IMR-90 (cell line): Measurements from ENCODE around the gene SMIM7. TPM values are rescaled to one million over a fixed set of nuclear protein-coding genes. Genes with fewer than 3 reads are reported as not detected.

Experiments
- ATAC-seq: fragments of 200-7000 bp; cut with Tn5 transposase; 2 replicates; pipeline ENCODE4 v1.9.1; 2020; ENCODE audit warnings: low read depth, mild to moderate bottlenecking, moderate library complexity
- BruUV-seq: library from RNA; stranded (reverse); fragments of 400-500 nt; replicated peaks from 2 replicates; lab custom pipeline; 2021; lab: Mats Ljungman, UMichigan
- CTCF ChIA-PET: fragments of 300-600 bp; formaldehyde crosslinking; extraction: SDS; loops from one replicate; lab custom pipeline; 2021; ENCODE audit warnings: antibody characterized with exemption; lab: Yijun Ruan, JAX
- POLR2A ChIA-PET: fragments of 300-600 bp; sonication (Branson Sonifier 250); formaldehyde crosslinking; loops from one replicate; lab custom pipeline; 2022; ENCODE audit warnings: antibody characterized with exemption; ENCODE audit not compliant: unreplicated experiment; lab: Charles Lee
- DNase-seq: peaks from one replicate; pipeline ENCODE4 v3.0.0; 2013
- H2AFZ ChIP-seq: replicated peaks from 2 replicates; pipeline ENCODE3; 2013; ENCODE audit warnings: low read length, mild to moderate bottlenecking; ENCODE audit not compliant: poor library complexity
- H2AK5ac ChIP-seq: 2 replicates; pipeline ENCODE4 v1.6.1; 2013; ENCODE audit warnings: low read depth, low read length, inconsistent platforms
- H2AK9ac ChIP-seq: replicated peaks from 2 replicates; pipeline ENCODE3; 2013; ENCODE audit warnings: mild to moderate bottlenecking, low read depth, low read length, moderate library complexity; ENCODE audit not compliant: poor library complexity
- H2BK120ac ChIP-seq: 2 replicates; pipeline ENCODE4 v1.6.1; 2013; ENCODE audit warnings: low read depth, low read length, inconsistent platforms
- H2BK15ac ChIP-seq: 3 replicates; pipeline ENCODE4 v1.6.1; 2013; ENCODE audit warnings: low read depth, low read length, inconsistent platforms
- H2BK20ac ChIP-seq: 2 replicates; pipeline ENCODE4 v1.6.1; 2013; ENCODE audit warnings: low read depth, mild to moderate bottlenecking, inconsistent platforms, low read length, moderate library complexity
- H2BK5ac ChIP-seq: 2 replicates; pipeline ENCODE4 v1.6.1; 2013; ENCODE audit warnings: mild to moderate bottlenecking, low read depth, low read length, inconsistent platforms; ENCODE audit not compliant: poor library complexity, severe bottlenecking
- H3K14ac ChIP-seq: replicated peaks from 2 replicates; pipeline ENCODE4 v1.6.1; 2013; ENCODE audit warnings: low read depth, low read length, inconsistent platforms
- H3K18ac ChIP-seq: 2 replicates; pipeline ENCODE4 v1.6.1; 2013; ENCODE audit warnings: low read depth, low read length, control low read depth
- H3K23ac ChIP-seq: 2 replicates; pipeline ENCODE4 v1.6.1; 2013; ENCODE audit warnings: low read depth, low read length, inconsistent platforms
- H3K27ac ChIP-seq: 2 replicates; pipeline ENCODE4 v1.5.1; 2013; ENCODE audit warnings: mild to moderate bottlenecking, control low read depth, low read length; ENCODE audit not compliant: insufficient read depth
- H3K27me3 ChIP-seq: 2 replicates; pipeline ENCODE4 v1.6.1; 2013; ENCODE audit warnings: low read length; ENCODE audit not compliant: control insufficient read depth, insufficient read depth
- H3K36me3 ChIP-seq: 2 replicates; pipeline ENCODE4 v1.6.1; 2013; ENCODE audit warnings: low read length, mixed read lengths; ENCODE audit not compliant: control insufficient read depth, insufficient read depth
- H3K4ac ChIP-seq: 2 replicates; pipeline ENCODE4 v1.6.1; 2013; ENCODE audit warnings: low read depth, low read length, inconsistent platforms
- H3K4me1 ChIP-seq: 2 replicates; pipeline ENCODE4 v1.6.1; 2013; ENCODE audit warnings: low read length, mixed read lengths; ENCODE audit not compliant: control insufficient read depth, insufficient read depth
- H3K4me2 ChIP-seq: 2 replicates; pipeline ENCODE4 v1.6.1; 2013; ENCODE audit warnings: low read depth, mild to moderate bottlenecking, control low read depth, low read length, moderate library complexity
- H3K4me3 ChIP-seq: 2 replicates; pipeline ENCODE4 v1.5.1; 2013; ENCODE audit warnings: low read depth, mild to moderate bottlenecking, control low read depth, low read length, moderate library complexity; ENCODE audit not compliant: insufficient read depth
- H3K56ac ChIP-seq: 2 replicates; pipeline ENCODE4 v1.6.1; 2013; ENCODE audit warnings: low read length, inconsistent platforms; ENCODE audit not compliant: insufficient read depth; ENCODE audit errors: extremely low read depth
- H3K79me1 ChIP-seq, 2 experiments: 2 replicates each; pipeline ENCODE4 v1.6.1; 2013; ENCODE audit warnings: low read length in 2 of 2, inconsistent platforms in 1 of 2, low read depth in 1 of 2
- H3K9ac ChIP-seq: 2 replicates; pipeline ENCODE4 v1.6.1; 2013; ENCODE audit warnings: low read depth, low read length, control low read depth
- H3K9me1 ChIP-seq: 2 replicates; pipeline ENCODE4 v1.6.1; 2013; ENCODE audit warnings: low read length, inconsistent platforms; ENCODE audit not compliant: insufficient read depth
- H3K9me3 ChIP-seq: 2 replicates; pipeline ENCODE4 v1.6.1; 2013; ENCODE audit warnings: low read length; ENCODE audit not compliant: control insufficient read depth, insufficient read depth
- H4K20me1 ChIP-seq: 2 replicates; pipeline ENCODE4 v1.6.1; 2013; ENCODE audit warnings: low read length, inconsistent platforms; ENCODE audit not compliant: insufficient read depth
- H4K5ac ChIP-seq: 2 replicates; pipeline ENCODE4 v1.6.1; 2013; ENCODE audit warnings: mild to moderate bottlenecking, low read depth, low read length, control low read depth
- H4K8ac ChIP-seq, 2 experiments: 2 replicates each; pipeline ENCODE4 v1.6.1; 2013; ENCODE audit warnings: low read depth in 2 of 2, low read length in 2 of 2, control low read depth in 1 of 2, inconsistent platforms in 1 of 2
- H4K91ac ChIP-seq: 2 replicates; pipeline ENCODE4 v1.6.1; 2013; ENCODE audit warnings: low read depth, low read length, inconsistent platforms; ENCODE audit not compliant: insufficient read depth
- BHLHE40 ChIP-seq: fragments of 150-350 bp; IDR thresholded peaks from 2 replicates; pipeline ENCODE4 v1.6.1; 2016; ENCODE audit warnings: mild to moderate bottlenecking, low read depth, low read length
- CEBPB ChIP-seq: IDR thresholded peaks from 2 replicates; pipeline ENCODE4 v1.6.1; 2012; ENCODE audit warnings: low read depth, low read length, improper control_type of control experiment
- CHD1 ChIP-seq: IDR thresholded peaks from 2 replicates; pipeline ENCODE4 v1.6.1; 2012; ENCODE audit warnings: low read depth, low read length, improper control_type of control experiment
- CTCF ChIP-seq: conservative IDR thresholded peaks from 2 replicates; pipeline ENCODE4 v1.5.1; 2012; ENCODE audit warnings: mild to moderate bottlenecking, low read depth, low read length, improper control_type of control experiment
- ELK1 ChIP-seq: fragments of 150-350 bp; IDR thresholded peaks from 2 replicates; pipeline ENCODE4 v1.6.1; 2016; ENCODE audit warnings: low read depth, mild to moderate bottlenecking, low read length, moderate library complexity, borderline replicate concordance
- FOS ChIP-seq: fragments of 150-350 bp; IDR thresholded peaks from 2 replicates; pipeline ENCODE4 v1.6.1; 2016; ENCODE audit warnings: low read depth, low read length
- MAZ ChIP-seq: IDR thresholded peaks from 2 replicates; pipeline ENCODE4 v1.6.1; 2012; ENCODE audit warnings: low read depth, mild to moderate bottlenecking, low read length, improper control_type of control experiment, moderate library complexity, borderline replicate concordance
- NFE2L2 ChIP-seq: fragments of 150-350 bp; IDR thresholded peaks from 2 replicates; pipeline ENCODE4 v1.6.1; 2016; ENCODE audit warnings: low read depth, mild to moderate bottlenecking, low read length
- POLR2A ChIP-seq: IDR thresholded peaks from 2 replicates; pipeline ENCODE4 v1.6.1; 2012; ENCODE audit warnings: mild to moderate bottlenecking, low read depth, low read length
- RCOR1 ChIP-seq: IDR thresholded peaks from 2 replicates; pipeline ENCODE4 v1.6.1; 2012; ENCODE audit warnings: mild to moderate bottlenecking, low read length, improper control_type of control experiment; ENCODE audit not compliant: insufficient replicate concordance
- RFX5 ChIP-seq: IDR thresholded peaks from 2 replicates; pipeline ENCODE4 v1.8.0; 2012; ENCODE audit warnings: low read depth, mild to moderate bottlenecking, low read length, moderate library complexity
- SMC3 ChIP-seq: fragments of 150-350 bp; IDR thresholded peaks from 2 replicates; pipeline ENCODE4 v1.6.1; 2016; ENCODE audit warnings: low read depth, mild to moderate bottlenecking, antibody characterized with exemption, low read length, moderate library complexity
- WGBS, 2 experiments: methylation state at CpG; one replicate each; pipeline versions ENCODE4 v1.1.5 to v1.1.7; 2013; ENCODE audit warnings: missing lambda C conversion rate in 2 of 2; ENCODE audit not compliant: insufficient read length in 1 of 2; ENCODE audit errors: extremely low coverage in 2 of 2; 5-methylcytosine and 5-hydroxymethylcytosine counted together
- dilution Hi-C: fragments of 300-500 bp; cut with HindIII; formaldehyde crosslinking; loops from one replicate; pipeline ENCODE4 v1.14.3; 2018; ENCODE audit warnings: low sequenced_read_pairs; ENCODE audit not compliant: unreplicated experiment
- in situ Hi-C: fragments of 300-500 bp; cut with MboI; formaldehyde crosslinking; loops from 3 replicates; pipeline ENCODE4 v1.14.3; 2019; ENCODE audit warnings: low sequenced_read_pairs, inconsistent platforms, mixed read lengths
- intact Hi-C: fragments of 100-400 bp; cut with micrococcal nuclease; formaldehyde crosslinking; loops from 2 replicates; pipeline ENCODE4 v1.10.0; 2022
- polyA plus RNA-seq, 3 experiments: library from polyadenylated mRNA; depleted of rRNA; stranded (reverse); fragments of >200 nt; gene quantifications; 2 replicates each; pipeline ENCODE4 v1.2.3, GENCODE V29; 2012; ENCODE audit warnings: low replicate concordance in 1 of 3
- total RNA-seq: library from RNA; depleted of rRNA; stranded (reverse); fragments of >200 nt; gene quantifications from 2 replicates; pipeline ENCODE4 v1.2.3, GENCODE V29; 2012
- TF ChIP-seq, protein P1 (sequence below): fragments of 150-350 bp; IDR thresholded peaks from 2 replicates; pipeline ENCODE4 v1.6.1; 2017; ENCODE audit warnings: mild to moderate bottlenecking, antibody characterized with exemption, low read length, low read depth

SMIM7 gene
- total and polyA plus RNA-seq, 2 of the 4 experiments (the other 2 are of a cell fraction), result 55.7 to 64.8 TPM

GRCh38 chr19:16628183-16628983 is 31.6 kb downstream of the SMIM7 start, which contains the start of gene MED26:
Gene MED26 (minus strand): TSS chr19:16628204. CDS start chr19:16627943, 261 bp downstream.
- CTCF ChIA-PET, result no interaction called here
- H2AK9ac ChIP-seq, result peak within 1 kb of the TSS; percentile 97
- BruUV-seq, result no TSS peak
- TF ChIP-seq ELK1 (no peak), RFX5 (no peak), CTCF (no peak), FOS (no peak), RCOR1 (no peak), MAZ (peak; percentile 93; the same call in 1 of the 2 replicates), CEBPB (no peak), CHD1 (no peak), SMC3 (no peak), NFE2L2 (no peak), BHLHE40 (no peak), POLR2A (peak; percentile 94)
- TF ChIP-seq, protein P1, sequence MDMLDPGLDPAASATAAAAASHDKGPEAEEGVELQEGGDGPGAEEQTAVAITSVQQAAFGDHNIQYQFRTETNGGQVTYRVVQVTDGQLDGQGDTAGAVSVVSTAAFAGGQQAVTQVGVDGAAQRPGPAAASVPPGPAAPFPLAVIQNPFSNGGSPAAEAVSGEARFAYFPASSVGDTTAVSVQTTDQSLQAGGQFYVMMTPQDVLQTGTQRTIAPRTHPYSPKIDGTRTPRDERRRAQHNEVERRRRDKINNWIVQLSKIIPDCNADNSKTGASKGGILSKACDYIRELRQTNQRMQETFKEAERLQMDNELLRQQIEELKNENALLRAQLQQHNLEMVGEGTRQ, result peak; percentile 78

More at GRCh38 chr19:16628183-16628983, 31.6 kb downstream of the SMIM7 start, which contains the start of gene MED26:
- H3K4me1 ChIP-seq, result 0 out of 2 replicates have a peak, but pooled peaks cover 2% of the 10 kb centered on the region
- peak within 1 kb of the TSS; percentile 61 for H3K18ac ChIP-seq
- H3K9me3 ChIP-seq, result no peaks in the 10 kb centered on the region
- H3K4me3 ChIP-seq, result peak within 1 kb of the TSS; percentile 95
- peak within 1 kb of the TSS; percentile 51; the same call in 1 of the 2 replicates for H2BK120ac ChIP-seq
- intact Hi-C loops, result loop anchor here (2.0 to 5.0 kb wide), 2 partner anchors 56 to 86 kb away; partner anchors contain the start of genes CHERP and SLC35E1
- H3K27me3 ChIP-seq, result no peaks in the 10 kb centered on the region
- H4K8ac ChIP-seq, result peak within 1 kb of the TSS; percentile 60 to 93
- H4K5ac ChIP-seq, result peak within 1 kb of the TSS; percentile 36
- H4K91ac ChIP-seq, result peak within 1 kb of the TSS; percentile 88
- peak; percentile 90 for DNase-seq
- H2BK20ac ChIP-seq, result no peak within 1 kb of the TSS
- peak within 1 kb of the TSS; percentile 92 for H2AK5ac ChIP-seq
- H2BK5ac ChIP-seq, result peak within 1 kb of the TSS; percentile 90
- no peaks in the 10 kb centered on the region; the same call in 1 of the 2 replicates for H3K9me1 ChIP-seq
- H3K56ac ChIP-seq, result peak within 1 kb of the TSS; percentile 84
- in situ Hi-C loops, result loop anchor here (5.0 kb wide), 1 partner anchor 46 kb away; no protein-coding TSS in a partner anchor
- dilution Hi-C loops, result no loop called here
- WGBS, 2 experiments, result 0% methylated on average over 51 of the region's 98 CpGs; no CpG with 5 or more reads in 1 of the 2 experiments
- H3K4ac ChIP-seq, result peak within 1 kb of the TSS; percentile 90
- H3K9ac ChIP-seq, result peak within 1 kb of the TSS; percentile 93
- H2BK15ac ChIP-seq, result no peak within 1 kb of the TSS; the same call in 2 of the 3 replicates
- H4K20me1 ChIP-seq, result peaks cover 53% of the 10 kb centered on the region
- H3K23ac ChIP-seq, result peak within 1 kb of the TSS; percentile 93
- H3K79me1 ChIP-seq, result peaks cover 9 to 68% of the 10 kb centered on the region in 2 experiments
- POLR2A ChIA-PET, result interaction anchor here (0.6 to 1.0 kb wide), 3 partner anchors 32 to 43 kb away, joined by 3 to 12 read pairs (median 5); partner anchors contain the start of gene TMEM38A
- peaks cover 19% of the 10 kb centered on the region for H3K36me3 ChIP-seq
- H3K27ac ChIP-seq, result peak within 1 kb of the TSS; percentile 90
- peak within 1 kb of the TSS; percentile 93 for H3K4me2 ChIP-seq
- peak within 1 kb of the TSS; percentile 88 for H3K14ac ChIP-seq
- ATAC-seq, result peak; percentile 91
- H2AFZ ChIP-seq, result peak within 1 kb of the TSS; percentile 98
